HS-5 (cell line): ENCODE data around the gene AMN1.
"Not testable (repeated sequence)": the region's sequence is repeated elsewhere in the genome, so short reads cannot be mapped to it uniquely, and the experiment has no call there.

Source experiments
- DNase-seq: peaks from one replicate; pipeline ENCODE4 v3.0.0-alpha.2; 2012; ENCODE audit warnings: low read depth

Gene AMN1

DNA sequence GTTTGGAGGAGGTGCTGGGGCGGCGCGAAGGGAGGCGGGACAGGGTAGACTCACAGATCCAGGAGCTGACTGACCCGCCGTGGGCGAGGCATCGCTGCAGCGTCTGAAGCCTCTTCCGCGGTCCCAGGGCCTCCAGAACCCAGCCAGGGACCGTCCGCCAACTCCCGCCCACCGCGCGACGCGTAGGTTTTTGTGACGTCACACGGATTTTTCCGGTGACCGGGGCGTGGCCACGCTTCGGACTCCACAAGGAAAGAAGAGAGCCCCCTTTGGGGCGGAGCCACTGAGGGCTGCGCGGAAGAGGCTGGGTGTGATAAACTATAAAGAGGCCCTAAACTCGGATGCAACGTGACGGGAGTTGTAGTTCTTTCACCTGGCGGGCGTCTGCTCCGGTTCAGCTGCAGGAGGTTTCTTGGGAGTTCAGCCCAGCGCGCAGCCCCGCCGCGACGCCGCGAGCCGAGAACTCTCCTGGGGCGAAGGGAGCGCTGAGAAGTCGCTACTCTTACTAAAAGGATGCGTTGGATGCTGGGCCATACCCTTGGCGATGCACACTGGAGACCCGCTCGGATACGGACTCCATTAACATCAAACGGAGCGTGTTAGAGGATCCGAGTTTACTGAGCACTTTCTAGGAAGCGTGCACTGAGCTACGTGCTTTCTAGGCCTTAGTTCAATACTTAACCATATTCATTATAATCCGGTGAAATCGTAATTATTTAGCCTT, at the start of gene AMN1:
Gene AMN1 (minus strand): TSS at position 105 of the 724 bp plus-strand sequence. CDS start 13 bp downstream, at position 92.
- peak; percentile 98 for DNase-seq

- no peak for DNase-seq
Observed at GRCh38 chr12:31773867-31774266, 45.0 kb upstream of the AMN1 start.

- DNase-seq = no peak
Observed at GRCh38 chr12:31773223-31773750, 44.5 kb upstream of the AMN1 start.

DNA sequence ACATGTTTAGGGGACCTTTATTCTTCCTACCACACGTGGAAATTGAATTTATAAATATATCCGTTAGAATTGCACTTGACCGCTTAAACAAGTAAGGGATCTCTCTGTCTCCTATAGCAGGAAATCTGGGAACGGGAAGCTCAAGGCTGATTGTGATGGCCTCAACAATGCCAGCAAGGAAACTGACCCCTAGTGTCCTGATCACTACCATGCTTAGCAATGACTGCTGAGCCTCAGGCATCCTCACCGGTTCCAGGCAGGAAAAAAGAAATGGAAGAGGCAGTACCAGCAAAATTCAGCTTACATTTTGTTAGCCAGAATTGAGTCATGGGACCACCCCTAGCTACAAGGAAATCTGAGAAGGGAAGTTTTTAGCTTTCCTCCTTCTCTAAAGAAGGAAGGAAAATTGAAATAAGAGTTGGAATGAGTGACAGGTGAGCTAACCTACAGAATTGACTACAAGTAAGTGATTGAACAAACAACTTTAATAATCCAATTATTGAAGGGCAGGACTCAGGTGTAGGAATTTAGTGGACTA, 43.9 kb upstream of the AMN1 start:
- DNase-seq = no peak

DNA sequence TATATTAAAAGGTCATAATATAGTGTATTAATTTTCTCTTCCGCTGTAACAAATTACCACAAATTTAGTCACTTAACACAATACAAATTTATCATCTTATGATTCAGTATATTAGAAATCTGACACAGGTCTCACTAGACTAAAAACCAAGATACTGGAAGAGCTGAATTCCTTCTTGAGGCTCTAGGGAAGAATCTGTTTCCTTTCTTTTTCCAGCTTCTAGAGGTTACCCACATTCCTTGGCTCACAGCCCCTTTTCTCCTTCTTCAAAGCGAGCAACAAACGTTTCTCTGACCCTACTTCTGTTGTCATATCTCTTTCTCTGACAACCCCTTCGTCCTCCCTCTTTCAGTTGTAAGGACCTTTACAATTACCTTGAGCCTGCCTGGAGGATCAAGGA, 43.4 kb upstream of the AMN1 start:
- no peak for DNase-seq

DNA sequence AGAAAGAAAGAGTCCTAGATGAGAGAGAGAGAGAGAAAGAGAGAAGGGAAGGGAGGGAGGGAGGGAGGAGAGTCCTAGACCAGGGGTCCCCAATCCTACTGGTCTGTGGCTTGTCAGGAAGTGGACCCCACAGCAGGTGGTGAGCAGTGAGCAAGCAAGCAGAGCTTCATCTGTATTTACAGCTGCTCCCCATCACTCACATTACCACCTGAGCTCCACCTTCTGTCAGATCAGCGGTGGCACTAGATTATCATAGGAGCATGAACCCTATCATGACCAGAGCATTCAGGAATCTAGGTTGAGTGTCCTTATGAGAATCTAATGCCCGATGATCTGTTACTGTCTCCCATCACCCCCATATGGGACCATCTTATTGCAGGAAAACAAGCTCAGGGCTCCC, 39.2 kb upstream of the AMN1 start:
- no peak for DNase-seq

- no peak for DNase-seq
Observed at GRCh38 chr12:31765931-31766330, 37.1 kb upstream of the AMN1 start.

DNA sequence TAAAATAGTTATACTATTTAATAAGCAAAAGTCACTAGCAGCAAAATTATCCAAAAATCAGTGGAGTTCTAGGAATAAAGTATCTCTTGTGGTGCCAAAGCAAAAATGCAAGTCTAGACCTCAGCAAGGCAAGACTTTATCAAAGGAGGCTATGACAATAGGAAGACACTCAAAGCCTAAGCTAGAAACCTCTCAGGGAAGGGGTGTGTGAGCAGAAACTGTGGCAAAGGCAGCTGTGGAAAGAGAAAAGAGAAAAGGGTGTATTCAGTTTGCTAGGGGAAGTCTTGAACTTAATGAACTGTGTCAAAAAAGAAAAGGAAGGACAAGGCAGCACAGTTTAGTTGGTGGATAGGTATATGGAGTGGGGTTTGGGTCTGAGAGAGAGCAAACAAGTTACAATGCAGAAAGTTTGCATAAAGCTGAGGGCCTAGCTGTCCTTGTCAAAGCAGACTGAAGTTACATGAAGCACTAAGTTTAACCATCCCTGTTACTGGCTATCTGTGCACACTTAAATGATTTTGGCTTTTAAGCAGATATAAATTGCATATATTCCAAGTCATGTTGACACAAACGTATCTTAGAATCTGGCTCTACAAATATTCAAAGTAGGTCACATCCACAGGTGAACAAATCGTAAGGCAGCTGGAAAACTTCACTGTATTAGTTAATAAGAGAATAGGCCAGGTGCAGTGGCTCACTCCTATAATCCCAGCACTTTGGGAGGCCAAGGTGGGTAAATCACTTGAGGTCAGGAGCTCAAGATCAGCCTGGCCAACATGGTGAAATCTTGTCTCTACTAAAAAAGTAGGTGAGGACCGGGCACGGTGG, 31.0 kb upstream of the AMN1 start:
- no peak for DNase-seq

DNA sequence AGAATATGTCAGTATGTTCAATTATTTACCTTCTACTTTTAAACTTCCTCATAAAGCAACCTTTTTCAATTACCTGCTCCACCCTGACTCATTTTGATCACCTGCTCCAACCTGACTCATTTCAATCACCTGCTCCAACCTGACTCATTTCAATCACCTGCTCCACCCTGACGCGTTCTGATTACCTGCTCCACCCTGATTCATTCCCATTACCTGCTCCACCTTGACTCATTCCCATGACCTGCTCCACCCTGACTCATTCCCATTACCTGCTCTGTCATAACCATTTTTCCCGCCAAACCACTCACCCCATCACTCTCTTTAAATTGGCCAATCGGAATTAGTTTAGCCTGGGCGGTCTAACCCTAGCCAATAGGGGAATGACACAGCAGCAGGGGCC, 29.5 kb upstream of the AMN1 start:
- DNase-seq = not testable (repeated sequence)

DNA sequence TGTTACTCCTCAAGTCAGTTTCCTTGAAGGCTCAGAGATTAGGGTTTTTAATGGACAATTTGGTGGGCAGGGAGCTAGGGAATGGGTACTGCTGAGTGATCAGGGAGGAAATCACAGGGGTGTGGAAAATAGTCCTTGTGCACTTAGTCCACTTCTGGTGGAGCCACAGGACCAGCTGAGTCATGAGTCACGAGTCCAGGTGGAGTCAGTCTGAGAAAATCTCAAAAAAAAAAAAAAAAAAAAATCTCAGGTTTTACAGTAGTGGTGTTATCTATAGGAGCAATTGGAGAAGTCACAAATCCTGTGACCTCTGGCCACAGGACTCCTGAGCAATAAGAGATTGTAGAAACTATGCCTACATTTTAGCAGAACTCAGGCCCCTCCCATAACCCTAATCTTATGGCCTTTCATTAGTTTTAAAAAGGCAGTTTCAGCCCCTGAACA, 28.2 kb upstream of the AMN1 start:
- DNase-seq = no peak

DNA sequence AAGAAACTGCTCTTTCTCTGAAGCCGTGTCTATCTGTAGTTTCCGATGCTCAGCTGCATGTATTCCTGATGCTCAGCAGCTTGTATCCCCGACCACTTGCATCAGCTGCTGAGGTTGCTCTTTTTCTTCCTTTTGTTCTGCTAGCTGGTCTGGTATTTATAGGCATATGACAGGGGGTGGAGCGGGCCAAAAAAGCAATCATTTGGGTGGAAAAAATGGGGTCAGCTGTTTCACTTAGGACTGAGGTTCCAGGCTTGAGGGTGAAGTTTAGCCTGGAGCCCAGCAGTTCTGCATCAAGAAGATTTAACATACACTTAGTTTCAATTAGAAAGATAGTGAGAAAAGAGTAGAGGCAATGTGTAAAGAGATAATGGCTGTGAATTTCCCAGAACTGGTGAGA, 23.6 kb upstream of the AMN1 start:
- DNase-seq = no peak

GRCh38 chr12:31751085-31751484, 22.3 kb upstream of the AMN1 start:
- DNase-seq = no peak

GRCh38 chr12:31750747-31751039, 21.9 kb upstream of the AMN1 start:
- no peak for DNase-seq

DNA sequence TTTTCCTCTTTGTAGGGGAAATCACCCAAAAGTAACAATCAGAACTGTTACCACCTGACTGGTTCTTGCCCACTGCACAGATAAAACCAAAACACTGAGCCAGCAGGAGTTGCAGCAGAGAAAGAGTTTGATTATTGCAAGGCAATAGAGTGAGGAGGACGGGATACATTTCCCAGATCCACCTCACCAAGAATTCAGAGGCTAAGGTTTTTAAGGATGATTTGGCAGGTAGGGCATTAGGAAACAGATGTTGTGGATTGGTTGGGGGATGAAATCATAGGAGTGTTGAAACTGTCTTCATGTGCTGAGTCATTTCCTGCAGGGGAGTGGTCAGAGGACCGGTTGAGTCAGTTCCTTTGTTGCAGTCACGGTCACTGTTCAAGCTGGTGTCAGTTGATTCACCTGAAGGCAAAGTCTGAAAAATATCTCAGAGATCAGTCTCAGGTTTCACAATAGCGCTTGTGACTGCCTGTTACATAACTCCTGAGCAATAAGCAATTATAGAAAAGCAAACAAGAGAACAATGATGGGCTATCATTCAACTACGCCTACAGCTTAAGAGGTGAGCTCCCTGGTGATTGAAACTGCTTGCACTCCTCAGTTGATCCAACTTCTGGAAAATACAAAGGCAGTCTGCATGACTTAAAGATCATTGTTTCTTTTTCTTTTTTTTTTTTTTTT, 20.3 kb upstream of the AMN1 start:
- peak; percentile 98 for DNase-seq

DNA sequence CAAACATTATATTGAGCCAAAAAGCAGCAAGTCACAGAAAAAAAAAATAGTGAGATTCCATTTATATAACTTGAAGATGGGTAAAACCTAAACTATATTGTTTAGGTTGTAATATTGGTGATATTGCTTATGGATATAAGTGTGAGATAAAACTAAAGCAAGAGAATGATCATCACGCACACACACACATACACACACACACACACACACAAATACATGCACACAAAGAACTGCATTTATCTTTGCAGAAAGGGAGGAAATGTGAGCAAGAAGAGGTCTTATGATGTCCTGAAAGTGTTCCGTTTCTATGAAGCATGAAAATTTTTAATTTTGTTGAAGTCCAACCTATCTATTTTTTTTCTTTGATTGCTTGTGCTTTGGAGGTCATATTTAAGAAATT, 16.4 kb upstream of the AMN1 start:
- no peak for DNase-seq

DNA sequence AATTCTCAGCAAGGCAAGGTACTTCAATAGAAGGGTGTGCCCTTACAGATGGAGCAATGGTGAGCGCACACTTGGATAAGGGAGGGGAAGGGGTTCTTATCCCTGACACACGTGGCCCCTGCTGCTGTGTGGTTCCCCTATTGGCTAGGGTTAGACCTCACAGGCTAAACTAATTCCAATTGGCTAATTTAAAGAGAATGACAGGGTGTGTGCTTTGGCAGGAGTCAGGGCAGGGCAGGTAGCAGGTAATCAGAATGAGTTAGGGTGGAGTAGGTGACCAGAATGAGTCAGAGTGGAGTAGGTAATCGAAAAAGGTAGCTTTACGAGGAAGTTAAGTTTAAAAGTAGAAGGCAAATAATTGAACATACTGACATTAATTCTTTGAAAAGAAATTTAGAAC, 15.5 kb upstream of the AMN1 start:
- DNase-seq = not testable (repeated sequence)

DNA sequence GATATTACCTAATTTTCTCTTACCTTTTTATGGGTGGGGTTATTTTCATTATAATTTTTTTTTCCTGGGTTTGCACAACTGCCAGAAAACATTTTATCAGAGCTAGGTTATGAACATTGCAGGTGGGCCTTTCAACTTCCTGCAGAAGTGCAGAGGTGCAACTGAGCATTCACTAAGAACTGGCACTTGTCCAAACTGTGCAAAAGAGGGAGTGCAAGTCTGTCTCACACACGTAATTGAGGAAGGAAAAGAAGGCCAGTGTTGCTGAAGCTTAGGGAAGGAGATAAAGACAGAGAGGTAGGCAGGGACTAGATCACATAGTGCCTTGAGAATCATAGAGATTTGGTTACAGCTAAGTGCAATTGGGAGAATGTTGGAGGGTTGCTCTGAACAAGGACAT, 14.1 kb upstream of the AMN1 start:
- DNase-seq = no peak

GRCh38 chr12:31740628-31741027, 11.8 kb upstream of the AMN1 start:
- no peak for DNase-seq

DNA sequence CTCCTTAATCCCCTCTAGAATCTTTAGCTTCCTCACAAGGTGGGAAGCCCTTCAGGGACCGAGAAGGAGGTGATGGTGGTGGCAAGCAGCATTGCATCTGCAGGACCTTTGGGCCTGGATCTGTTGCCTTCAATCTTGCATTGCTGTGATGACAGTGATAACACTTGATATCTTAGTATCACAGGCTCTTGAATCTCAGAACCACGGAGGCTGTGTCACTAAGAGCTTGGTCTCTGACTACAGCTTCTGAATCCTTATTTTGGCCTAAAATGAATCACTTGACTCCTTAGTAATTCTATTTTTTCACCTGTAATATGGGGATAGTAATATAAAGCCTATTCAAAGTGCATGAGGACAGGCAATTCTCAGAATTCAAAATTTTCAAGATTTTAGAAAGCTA, 8.9 kb upstream of the AMN1 start:
- DNase-seq = no peak

GRCh38 chr12:31737345-31737744, 8.5 kb upstream of the AMN1 start:
- no peak for DNase-seq

GRCh38 chr12:31736472-31736871, 7.7 kb upstream of the AMN1 start:
- peak; percentile 68 for DNase-seq
